NCI-H1694 treated with DMSO at 0.1 percent for 48 hours (cell line): ENCODE measurements around the gene LBX2.

Experiments used
- DNase-seq: peaks from one replicate; lab custom pipeline; 2025; lab: John Stamatoyannopoulos, UW

The LBX2 gene

GRCh38 chr2:74457129-74457548, 42.3 kb downstream of the LBX2 start:
- peak; percentile 50 for DNase-seq

DNA sequence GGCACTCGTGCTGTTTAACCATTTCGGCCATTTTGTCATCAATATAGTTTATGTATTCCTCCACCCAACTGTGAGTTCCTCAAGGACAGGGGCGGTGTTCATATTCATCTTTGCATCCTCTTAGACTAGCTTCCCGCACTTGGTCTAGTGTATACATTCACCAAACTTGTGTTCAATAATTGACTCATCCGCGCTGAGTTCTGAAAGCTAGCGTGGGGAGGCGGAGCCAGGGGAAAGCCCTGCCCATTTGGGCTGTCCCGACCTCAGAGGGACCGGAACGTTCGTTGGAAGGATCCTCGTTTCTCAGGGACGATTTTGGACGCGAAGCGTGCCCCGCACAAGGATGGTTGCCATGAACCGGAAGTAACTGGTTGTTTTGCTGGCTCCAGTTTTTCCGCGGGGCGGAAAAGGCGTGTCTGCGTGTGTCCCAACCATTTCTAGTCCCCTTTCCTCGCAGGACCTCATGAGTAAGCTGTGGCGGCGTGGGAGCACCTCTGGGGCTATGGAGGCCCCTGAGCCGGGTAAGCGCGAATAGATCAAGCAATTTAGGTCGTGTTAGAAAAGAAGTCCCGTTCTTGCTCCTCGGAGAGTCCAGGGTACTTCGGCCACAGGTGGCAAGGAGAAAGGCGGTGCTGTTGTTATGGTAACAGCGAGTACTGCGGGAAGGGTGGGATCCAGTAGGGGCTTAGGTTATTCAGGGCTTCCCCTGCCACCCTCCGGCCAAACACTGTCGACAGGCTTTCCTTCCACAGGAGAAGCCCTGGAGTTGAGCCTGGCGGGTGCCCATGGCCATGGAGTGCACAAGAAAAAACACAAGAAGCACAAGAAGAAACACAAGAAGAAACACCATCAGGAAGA, 44.5 kb downstream of the LBX2 start, which contains the start of gene INO80B:
Gene INO80B (plus strand): TSS at position 434 of the 858 bp plus-strand sequence. CDS start 30 bp downstream, at position 464.
- peak; percentile 97 for DNase-seq

GRCh38 chr2:74450570-74451190, 48.7 kb downstream of the LBX2 start:
- no peak for DNase-seq

DNA sequence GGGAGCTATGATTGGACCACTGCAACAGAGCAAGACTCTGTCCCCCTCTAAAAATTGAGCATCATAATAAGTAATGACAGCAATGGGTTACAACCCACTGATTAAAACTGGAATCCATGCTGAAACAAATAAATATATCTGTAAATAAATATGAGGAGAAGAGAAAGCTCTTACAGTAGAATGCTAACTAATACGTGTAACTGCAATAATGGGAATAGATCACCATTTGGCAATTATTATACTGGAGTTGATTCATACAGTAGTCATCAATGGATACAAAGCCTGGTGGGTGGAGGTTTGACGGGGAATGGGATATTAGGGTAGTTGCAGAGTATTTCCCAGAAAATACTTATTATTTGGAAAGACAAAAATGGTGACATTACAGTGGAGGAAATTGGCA, 50.6 kb downstream of the LBX2 start:
- DNase-seq, result no peak
